Body of pancreas (tissue), 4 donors: ENCODE results near the gene TSHZ2.

Experiments
- CTCF ChIP-seq, 7 experiments: fragments of 450-650 bp in 4 of 7; fragments of 200-600 bp in 3 of 7; sonication (generic) in 3 of 7; IDR thresholded peaks; one replicate each; pipeline ENCODE4 v1.5.1; 2016 to 2019; ENCODE audit warnings: antibody characterized with exemption in 7 of 7
- POLR2A ChIP-seq, 3 donors: fragments of 450-650 bp; IDR thresholded peaks; one replicate each; pipeline ENCODE4 v1.6.1; 2016; ENCODE audit warnings: antibody characterized with exemption in 3 of 3, mild to moderate bottlenecking in 2 of 3

GRCh38 chr20:53176134-53176533 lies 204.0 kb downstream of the TSHZ2 start:
- no peak for TF ChIP-seq CTCF (IDR thresholded peaks at IDR 0.05)
- TF ChIP-seq POLR2A (IDR thresholded peaks at IDR 0.05), result no peak
